ENCODE measurements around the gene ATRNL1. TPM values are rescaled to one million over a fixed set of nuclear protein-coding genes. Genes with fewer than 3 reads are reported as not detected.

ATRNL1 gene
- total and polyA plus RNA-seq, 4 donors = 0.40 to 26.9 (median 5.3) TPM

DNA sequence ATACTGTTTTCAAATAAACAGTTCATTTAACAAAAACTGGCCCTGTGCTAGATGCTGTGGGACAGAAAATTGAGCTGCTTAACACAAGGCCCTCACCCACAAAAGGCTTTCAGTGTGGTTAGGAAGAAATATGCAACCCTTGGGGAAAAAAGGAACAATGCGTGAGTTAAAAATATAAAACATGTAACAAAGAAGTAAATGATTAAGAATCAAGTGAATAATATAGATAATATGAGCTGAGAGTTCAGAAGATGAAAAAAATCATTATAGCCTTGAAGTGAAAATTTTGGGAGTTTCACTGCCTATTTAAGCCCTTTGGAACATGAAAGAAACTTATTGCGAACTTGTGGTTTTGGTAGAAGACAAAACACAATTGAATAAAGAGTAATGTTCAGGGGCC lies 684.5 kb downstream of the ATRNL1 start:
- 96% methylated on average over 2 of the region's 2 CpGs for WGBS
- no peaks in the 10 kb centered on the region for H3K36me3 ChIP-seq (ENCODE audit: control insufficient read depth in 4 of 4, insufficient read depth in 3 of 4, low read depth in 1 of 4, low read length in 3 of 4)
- no peak overlapping the region for H3K27ac ChIP-seq (ENCODE audit: low read depth in 1 of 2, low read length in 2 of 2)
- TF ChIP-seq RAD21 (IDR thresholded peaks at IDR 0.05) = no peak
- no peak for TF ChIP-seq CTCF (IDR thresholded peaks at IDR 0.05; ENCODE audit: low read depth, low read length, missing input control)
- no peak for TF ChIP-seq HNF4G (IDR thresholded peaks at IDR 0.05)
- TF ChIP-seq NR2F2 (IDR thresholded peaks at IDR 0.05) = no peak
- TF ChIP-seq EGR1 (IDR thresholded peaks at IDR 0.05; ENCODE audit: low read depth in 2 of 2) = no peak
- TF ChIP-seq JUND (IDR thresholded peaks at IDR 0.05) = no peak
- no peak for TF ChIP-seq RXRA (IDR thresholded peaks at IDR 0.05)
- TF ChIP-seq, protein P1, sequence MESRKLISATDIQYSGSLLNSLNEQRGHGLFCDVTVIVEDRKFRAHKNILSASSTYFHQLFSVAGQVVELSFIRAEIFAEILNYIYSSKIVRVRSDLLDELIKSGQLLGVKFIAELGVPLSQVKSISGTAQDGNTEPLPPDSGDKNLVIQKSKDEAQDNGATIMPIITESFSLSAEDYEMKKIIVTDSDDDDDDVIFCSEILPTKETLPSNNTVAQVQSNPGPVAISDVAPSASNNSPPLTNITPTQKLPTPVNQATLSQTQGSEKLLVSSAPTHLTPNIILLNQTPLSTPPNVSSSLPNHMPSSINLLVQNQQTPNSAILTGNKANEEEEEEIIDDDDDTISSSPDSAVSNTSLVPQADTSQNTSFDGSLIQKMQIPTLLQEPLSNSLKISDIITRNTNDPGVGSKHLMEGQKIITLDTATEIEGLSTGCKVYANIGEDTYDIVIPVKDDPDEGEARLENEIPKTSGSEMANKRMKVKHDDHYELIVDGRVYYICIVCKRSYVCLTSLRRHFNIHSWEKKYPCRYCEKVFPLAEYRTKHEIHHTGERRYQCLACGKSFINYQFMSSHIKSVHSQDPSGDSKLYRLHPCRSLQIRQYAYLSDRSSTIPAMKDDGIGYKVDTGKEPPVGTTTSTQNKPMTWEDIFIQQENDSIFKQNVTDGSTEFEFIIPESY (IDR thresholded peaks at IDR 0.05) = no peak
- H3K9ac ChIP-seq (ENCODE audit: low read depth in 1 of 2, low read length in 2 of 2) = no peak overlapping the region
- H3K27me3 ChIP-seq (ENCODE audit: control insufficient read depth in 4 of 4, insufficient read depth in 4 of 4, low read length in 3 of 4) = no peaks in the 10 kb centered on the region
- no peak for DNase-seq (ENCODE audit: low spot score)
- no peaks in the 10 kb centered on the region for H3K9me3 ChIP-seq (ENCODE audit: control insufficient read depth in 4 of 4, low read length in 3 of 4)
- H3K4me3 ChIP-seq (ENCODE audit: low read depth in 1 of 3, low read length in 3 of 3) = no peak overlapping the region
- no peaks in the 10 kb centered on the region for H3K4me1 ChIP-seq (ENCODE audit: control insufficient read depth in 4 of 4, insufficient read depth in 4 of 4, low read length in 3 of 4)

- Histone ChIP-seq H3K27ac (ENCODE audit: low read depth in 1 of 2, low read length in 2 of 2) (no peak overlapping the region), H3K36me3 (ENCODE audit: control insufficient read depth in 4 of 4, insufficient read depth in 3 of 4, low read depth in 1 of 4, low read length in 3 of 4) (peaks cover 0 to 2% (median 0%) of the 10 kb centered on the region in 4 donors), H3K4me3 (ENCODE audit: low read depth in 1 of 3, low read length in 3 of 3) (no peak overlapping the region), H3K4me1 (ENCODE audit: control insufficient read depth in 4 of 4, insufficient read depth in 4 of 4, low read length in 3 of 4) (no peaks in the 10 kb centered on the region), H3K27me3 (ENCODE audit: control insufficient read depth in 4 of 4, insufficient read depth in 4 of 4, low read length in 3 of 4) (no peaks in the 10 kb centered on the region), H3K9me3 (ENCODE audit: control insufficient read depth in 4 of 4, low read length in 3 of 4) (no peaks in the 10 kb centered on the region), H3K9ac (ENCODE audit: low read depth in 1 of 2, low read length in 2 of 2) (no peak overlapping the region)
- no peak for DNase-seq (ENCODE audit: low spot score)
- no peak for TF ChIP-seq FOXA2 (IDR thresholded peaks at IDR 0.05)
- no peak for TF ChIP-seq RAD21 (IDR thresholded peaks at IDR 0.05)
- no peak for TF ChIP-seq HNF4G (IDR thresholded peaks at IDR 0.05)
- TF ChIP-seq, protein P2, sequence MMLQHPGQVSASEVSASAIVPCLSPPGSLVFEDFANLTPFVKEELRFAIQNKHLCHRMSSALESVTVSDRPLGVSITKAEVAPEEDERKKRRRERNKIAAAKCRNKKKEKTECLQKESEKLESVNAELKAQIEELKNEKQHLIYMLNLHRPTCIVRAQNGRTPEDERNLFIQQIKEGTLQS (IDR thresholded peaks at IDR 0.05) = no peak
- no peak for TF ChIP-seq SP1 (IDR thresholded peaks at IDR 0.05)
- TF ChIP-seq, protein P1 (IDR thresholded peaks at IDR 0.05) = no peak
- TF ChIP-seq NR2F2 (IDR thresholded peaks at IDR 0.05) = no peak
- no peak for TF ChIP-seq CTCF (IDR thresholded peaks at IDR 0.05; ENCODE audit: low read depth, low read length, missing input control)
- no peak for TF ChIP-seq GABPA (IDR thresholded peaks at IDR 0.05 in 1 of 2, conservative IDR thresholded peaks at IDR 0.05 in 1 of 2)
- TF ChIP-seq MAX (IDR thresholded peaks at IDR 0.05) = no peak
- 91% methylated on average over 3 of the region's 3 CpGs for WGBS
Measured at GRCh38 chr10:115790220-115790619, 697.1 kb downstream of the ATRNL1 start.

Measured in liver (tissue), 9 donors.